ENCODE results near the gene MAP3K9.

MAP3K9 gene

GRCh38 chr14:70754991-70755390, 54.3 kb downstream of the MAP3K9 start:
- no peak overlapping the region for H3K4me3 ChIP-seq (ENCODE audit: control insufficient read depth, low read depth, low read length)
- DNase-seq (ENCODE audit: low read depth) = no peak
- TF ChIP-seq, protein P1, sequence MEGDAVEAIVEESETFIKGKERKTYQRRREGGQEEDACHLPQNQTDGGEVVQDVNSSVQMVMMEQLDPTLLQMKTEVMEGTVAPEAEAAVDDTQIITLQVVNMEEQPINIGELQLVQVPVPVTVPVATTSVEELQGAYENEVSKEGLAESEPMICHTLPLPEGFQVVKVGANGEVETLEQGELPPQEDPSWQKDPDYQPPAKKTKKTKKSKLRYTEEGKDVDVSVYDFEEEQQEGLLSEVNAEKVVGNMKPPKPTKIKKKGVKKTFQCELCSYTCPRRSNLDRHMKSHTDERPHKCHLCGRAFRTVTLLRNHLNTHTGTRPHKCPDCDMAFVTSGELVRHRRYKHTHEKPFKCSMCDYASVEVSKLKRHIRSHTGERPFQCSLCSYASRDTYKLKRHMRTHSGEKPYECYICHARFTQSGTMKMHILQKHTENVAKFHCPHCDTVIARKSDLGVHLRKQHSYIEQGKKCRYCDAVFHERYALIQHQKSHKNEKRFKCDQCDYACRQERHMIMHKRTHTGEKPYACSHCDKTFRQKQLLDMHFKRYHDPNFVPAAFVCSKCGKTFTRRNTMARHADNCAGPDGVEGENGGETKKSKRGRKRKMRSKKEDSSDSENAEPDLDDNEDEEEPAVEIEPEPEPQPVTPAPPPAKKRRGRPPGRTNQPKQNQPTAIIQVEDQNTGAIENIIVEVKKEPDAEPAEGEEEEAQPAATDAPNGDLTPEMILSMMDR (conservative IDR thresholded peaks at IDR 0.05; ENCODE audit: control insufficient read depth, insufficient read depth, low read depth, low read length) = no peak

DNA sequence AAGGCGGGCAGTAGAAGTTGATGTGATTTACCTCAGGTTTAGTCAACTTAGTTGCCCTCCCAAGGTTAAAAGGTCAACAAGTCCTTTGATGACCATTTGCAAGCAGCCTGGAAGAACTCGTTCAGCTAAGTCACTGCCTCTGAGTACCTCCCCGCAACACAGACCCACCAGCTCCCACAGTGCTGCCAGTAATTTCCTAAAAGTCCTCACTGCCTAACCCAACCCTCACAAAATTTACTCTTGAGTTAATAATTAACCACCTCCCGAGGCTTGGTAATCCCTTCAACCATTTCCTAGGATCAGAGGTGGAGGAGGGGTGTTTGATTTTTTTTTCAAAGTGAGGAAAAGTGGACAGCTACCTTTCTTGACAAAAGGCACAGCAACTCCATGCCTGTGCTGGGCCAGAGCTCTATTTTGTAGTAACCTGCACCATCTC, 55.8 kb downstream of the MAP3K9 start:
- no peak overlapping the region for H3K4me3 ChIP-seq (ENCODE audit: control insufficient read depth, low read depth, low read length)
- no peak for DNase-seq (ENCODE audit: low read depth)
- TF ChIP-seq, protein P1 (conservative IDR thresholded peaks at IDR 0.05; ENCODE audit: control insufficient read depth, insufficient read depth, low read depth, low read length) = no peak

DNA sequence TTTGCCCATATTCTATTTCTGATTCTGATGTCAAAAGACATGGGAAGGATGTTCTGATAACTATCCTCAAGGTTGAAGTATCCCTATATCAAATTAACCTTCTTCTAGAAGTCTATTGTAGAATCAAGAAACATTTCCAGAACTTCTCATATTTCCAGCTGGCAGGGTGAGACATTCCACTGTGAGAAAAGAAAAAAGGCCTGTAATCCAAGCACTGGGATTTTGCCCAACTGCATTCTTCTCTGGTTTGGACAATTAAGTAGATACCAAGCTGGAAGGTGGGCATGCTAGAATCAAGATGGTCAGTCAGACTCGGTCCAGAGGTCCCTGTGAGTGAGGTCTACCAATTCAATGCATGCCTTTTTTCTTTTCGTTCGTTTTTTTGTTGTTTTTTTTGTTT, 60.9 kb downstream of the MAP3K9 start:
- DNase-seq (ENCODE audit: low read depth) = no peak
- TF ChIP-seq, protein P1 (conservative IDR thresholded peaks at IDR 0.05; ENCODE audit: control insufficient read depth, insufficient read depth, low read depth, low read length) = no peak
- no peak overlapping the region for H3K4me3 ChIP-seq (ENCODE audit: control insufficient read depth, low read depth, low read length)

GRCh38 chr14:70744641-70745040, 64.7 kb downstream of the MAP3K9 start:
- no peak overlapping the region for H3K4me3 ChIP-seq (ENCODE audit: control insufficient read depth, low read depth, low read length)
- TF ChIP-seq, protein P1 (conservative IDR thresholded peaks at IDR 0.05; ENCODE audit: control insufficient read depth, insufficient read depth, low read depth, low read length) = no peak
- DNase-seq (ENCODE audit: low read depth) = no peak

GRCh38 chr14:70742316-70742715, 67.0 kb downstream of the MAP3K9 start:
- no peak overlapping the region for H3K4me3 ChIP-seq (ENCODE audit: control insufficient read depth, low read depth, low read length)
- TF ChIP-seq, protein P1 (conservative IDR thresholded peaks at IDR 0.05; ENCODE audit: control insufficient read depth, insufficient read depth, low read depth, low read length) = no peak
- DNase-seq (ENCODE audit: low read depth) = no peak

- no peak for DNase-seq (ENCODE audit: low read depth)
- no peak overlapping the region for H3K4me3 ChIP-seq (ENCODE audit: control insufficient read depth, low read depth, low read length)
- TF ChIP-seq, protein P1 (conservative IDR thresholded peaks at IDR 0.05; ENCODE audit: control insufficient read depth, insufficient read depth, low read depth, low read length) = no peak
Observed at GRCh38 chr14:70741482-70741881, 67.8 kb downstream of the MAP3K9 start.

DNA sequence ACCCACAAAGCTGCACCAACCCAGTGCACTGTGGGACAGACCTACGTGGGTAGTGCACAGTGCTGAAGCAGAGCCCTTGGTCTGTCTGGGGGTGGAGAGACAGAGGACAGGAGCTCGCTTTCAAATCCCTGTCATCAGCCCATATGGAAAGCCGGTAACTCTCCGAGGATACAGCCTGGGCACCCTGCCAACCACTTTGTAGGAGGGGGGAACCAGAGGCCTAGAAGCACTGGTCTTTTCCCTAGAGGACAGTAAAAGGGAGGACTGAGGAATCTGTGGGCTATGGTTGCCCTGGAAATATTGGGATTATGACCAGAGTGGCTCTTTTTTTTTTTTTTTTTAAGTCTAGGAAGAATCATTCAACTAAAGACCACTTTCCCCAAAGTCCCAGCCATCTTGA, 74.3 kb downstream of the MAP3K9 start:
- TF ChIP-seq, protein P1 (conservative IDR thresholded peaks at IDR 0.05; ENCODE audit: control insufficient read depth, insufficient read depth, low read depth, low read length) = no peak
- no peak overlapping the region for H3K4me3 ChIP-seq (ENCODE audit: control insufficient read depth, low read depth, low read length)
- DNase-seq (ENCODE audit: low read depth) = peak; percentile 19

Data from fibroblast of mammary gland (primary cell).